ENCODE measurements around the gene MARS2. TPM values are rescaled to one million over a fixed set of nuclear protein-coding genes. Genes with fewer than 3 reads are reported as not detected.

The MARS2 gene
- 43.2 TPM for polyA plus RNA-seq (2012; ENCODE audit: insufficient read depth, insufficient read length, low read depth)

- Histone ChIP-seq H3K27me3 (no peaks in the 10 kb centered on the region), H3K9me3 (no peaks in the 10 kb centered on the region), H3K4me3 (ENCODE audit: low read depth, low read length) (peak within 1 kb of the TSS; percentile 96), H3K4me1 (no peaks in the 10 kb centered on the region), H3K36me3 (peaks cover 10% of the 10 kb centered on the region)
- peak; percentile 96 for DNase-seq
- TF ChIP-seq CTCF (IDR thresholded peaks at IDR 0.05; ENCODE audit: low read depth, low read length), result no peak
Observed at GRCh38 chr2:197705121-197705911, at the start of gene MARS2. Gene MARS2, plus strand, starts transcription at chr2:197705369. Its CDS starts 37 bp downstream, at chr2:197705406.

- Histone ChIP-seq H3K9me3 (no peaks in the 10 kb centered on the region), H3K4me3 (ENCODE audit: low read depth, low read length) (no peak overlapping the region), H3K4me1 (no peaks in the 10 kb centered on the region)
Observed at GRCh38 chr2:197657562-197657961, 47.6 kb upstream of the MARS2 start.

GRCh38 chr2:197661626-197662025 is 43.5 kb upstream of the MARS2 start:
- Histone ChIP-seq H3K4me1 (no peaks in the 10 kb centered on the region), H3K27me3 (no peaks in the 10 kb centered on the region), H3K36me3 (no peaks in the 10 kb centered on the region), H3K9me3 (peaks cover 2% of the 10 kb centered on the region; the same call in 1 of the 2 replicates), H3K4me3 (ENCODE audit: low read depth, low read length) (no peak overlapping the region)
- no peak for DNase-seq
- TF ChIP-seq CTCF (IDR thresholded peaks at IDR 0.05; ENCODE audit: low read depth, low read length), result no peak

More at GRCh38 chr2:197657562-197657961, 47.6 kb upstream of the MARS2 start:
- no peaks in the 10 kb centered on the region for H3K27me3 ChIP-seq
- no peaks in the 10 kb centered on the region for H3K36me3 ChIP-seq
- DNase-seq, result no peak
- no peak for TF ChIP-seq CTCF (IDR thresholded peaks at IDR 0.05; ENCODE audit: low read depth, low read length)

GRCh38 chr2:197666277-197666676 is 38.9 kb upstream of the MARS2 start:
- no peak overlapping the region for H3K4me3 ChIP-seq (ENCODE audit: low read depth, low read length)
- H3K36me3 ChIP-seq, result no peaks in the 10 kb centered on the region
- no peak for DNase-seq
- peaks cover 3% of the 10 kb centered on the region; the same call in 1 of the 2 replicates for H3K9me3 ChIP-seq
- H3K4me1 ChIP-seq, result no peaks in the 10 kb centered on the region
- no peak for TF ChIP-seq CTCF (IDR thresholded peaks at IDR 0.05; ENCODE audit: low read depth, low read length)
- H3K27me3 ChIP-seq, result no peaks in the 10 kb centered on the region; the same call in 1 of the 2 replicates

DNA sequence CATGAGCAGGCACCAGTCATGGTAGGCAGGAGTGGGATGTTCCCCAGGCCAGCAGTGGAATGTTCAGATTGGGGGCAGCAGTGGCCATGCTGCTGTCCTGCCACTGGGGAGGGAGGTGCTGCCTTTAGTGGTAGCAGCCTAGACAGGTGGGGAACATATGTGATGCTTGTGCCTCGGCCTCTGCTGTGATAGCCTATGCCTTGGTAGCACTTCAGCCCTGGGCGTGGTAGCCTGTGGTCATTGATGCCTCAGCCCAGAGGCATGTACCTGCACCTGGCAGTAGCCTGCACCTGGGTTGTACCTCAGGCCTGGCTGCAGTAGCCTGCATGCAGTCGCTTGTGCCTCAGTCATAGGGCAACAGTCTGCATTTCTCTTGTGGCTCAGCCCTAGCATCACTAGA is 36.9 kb upstream of the MARS2 start:
- H3K36me3 ChIP-seq, result no peaks in the 10 kb centered on the region
- H3K4me1 ChIP-seq, result no peaks in the 10 kb centered on the region
- H3K4me3 ChIP-seq (ENCODE audit: low read depth, low read length), result no peak overlapping the region
- no peak for TF ChIP-seq CTCF (IDR thresholded peaks at IDR 0.05; ENCODE audit: low read depth, low read length)
- DNase-seq, result no peak
- peaks cover 3% of the 10 kb centered on the region; the same call in 1 of the 2 replicates for H3K9me3 ChIP-seq
- peaks cover 10% of the 10 kb centered on the region for H3K27me3 ChIP-seq

DNA sequence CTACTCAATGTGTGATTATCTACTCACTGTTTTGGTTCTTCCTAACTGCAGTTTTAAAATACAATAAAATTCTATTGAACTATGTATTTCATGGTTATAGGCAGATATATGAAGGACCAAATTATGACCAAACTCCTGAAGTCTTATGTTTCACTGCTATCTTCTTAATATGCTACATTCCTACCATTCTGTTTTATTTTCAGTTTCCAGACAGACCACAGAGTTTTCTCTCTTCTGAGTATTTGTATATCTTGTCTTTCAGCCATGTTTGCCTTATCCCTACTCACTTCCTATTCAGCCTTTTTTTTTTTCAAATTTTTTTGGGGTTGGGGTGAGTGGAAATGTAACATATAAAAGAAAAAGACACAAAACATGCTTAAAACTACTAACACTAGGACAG is 36.1 kb upstream of the MARS2 start:
- H3K4me3 ChIP-seq (ENCODE audit: low read depth, low read length), result no peak overlapping the region
- peaks cover 16% of the 10 kb centered on the region for H3K27me3 ChIP-seq
- H3K4me1 ChIP-seq, result no peaks in the 10 kb centered on the region
- no peak for TF ChIP-seq CTCF (IDR thresholded peaks at IDR 0.05; ENCODE audit: low read depth, low read length)
- H3K36me3 ChIP-seq, result no peaks in the 10 kb centered on the region
- peaks cover 3% of the 10 kb centered on the region; the same call in 1 of the 2 replicates for H3K9me3 ChIP-seq
- no peak for DNase-seq

Measured in BE2C (cell line).